Measurements from ENCODE around the gene PTPRN.
A peak's percentile ranks its signal among the peaks of the same experiment; 100 is the strongest.
"Not testable (repeated sequence)": the region's sequence is repeated elsewhere in the genome, so short reads cannot be mapped to it uniquely, and the experiment has no call there.

Gene PTPRN

GRCh38 chr2:219266886-219267285 is 42.3 kb downstream of the PTPRN start:
- DNase-seq = no peak

DNA sequence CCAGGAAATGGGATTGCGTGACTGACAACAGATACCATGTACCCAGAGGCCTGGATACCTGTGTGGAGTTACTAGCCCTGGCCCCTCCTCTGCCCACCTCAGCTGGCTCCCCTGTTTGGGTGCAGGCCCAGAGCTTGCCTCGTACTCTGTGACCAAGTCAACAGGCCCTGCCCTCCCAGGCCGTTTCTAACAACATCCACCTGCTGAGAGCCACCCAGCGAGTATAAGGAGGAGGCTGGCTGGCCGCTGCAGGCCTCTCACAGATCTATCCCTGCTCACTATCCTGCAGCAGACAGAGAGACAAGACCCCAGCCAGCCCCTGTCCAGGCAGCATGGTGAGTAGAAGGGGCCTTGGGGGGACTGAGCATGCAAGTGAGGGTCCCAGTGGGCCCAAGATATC is 43.0 kb downstream of the PTPRN start:
- DNase-seq = no peak

DNA sequence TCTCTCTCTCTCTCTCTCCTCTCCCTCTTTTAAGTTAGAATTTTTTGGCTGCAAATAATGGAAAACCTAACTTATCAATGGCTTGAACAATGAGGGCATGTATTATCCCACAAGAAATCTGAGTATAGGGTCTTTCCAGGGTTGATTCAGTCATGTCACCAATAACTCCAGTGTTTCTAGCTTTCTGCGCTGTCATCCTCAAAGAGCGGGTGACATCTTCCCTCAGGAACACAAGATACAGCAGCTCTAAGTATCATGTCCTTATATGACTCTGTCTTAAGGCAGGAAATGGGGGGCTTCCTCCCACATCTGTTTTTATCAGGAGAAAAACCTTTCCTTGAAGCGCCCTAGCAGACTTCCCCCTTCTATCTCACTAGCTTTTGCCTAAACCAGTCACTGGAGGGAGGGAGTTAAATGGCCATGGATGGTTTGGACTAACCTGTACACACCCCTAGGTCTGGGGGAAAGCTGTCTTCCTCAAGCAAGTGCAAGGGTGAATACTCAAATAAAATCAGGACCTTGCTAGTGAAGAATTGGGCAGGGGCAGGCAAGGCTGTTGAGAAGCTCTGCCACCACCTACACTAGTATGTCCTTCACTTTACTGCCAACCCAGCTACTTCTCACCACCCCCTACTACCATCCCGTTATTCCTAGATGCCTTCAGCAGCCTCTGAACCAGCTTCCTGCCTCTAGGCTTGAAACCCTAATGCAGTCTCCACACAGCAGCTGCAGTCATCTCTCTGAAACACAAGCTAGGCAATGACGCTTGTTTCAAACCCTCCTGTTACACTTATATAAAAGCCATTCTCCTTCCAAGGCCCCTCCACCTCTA is 48.0 kb downstream of the PTPRN start:
- DNase-seq = no peak

- not testable (repeated sequence) for DNase-seq
Measured at GRCh38 chr2:219258942-219259341, 50.3 kb downstream of the PTPRN start.

DNA sequence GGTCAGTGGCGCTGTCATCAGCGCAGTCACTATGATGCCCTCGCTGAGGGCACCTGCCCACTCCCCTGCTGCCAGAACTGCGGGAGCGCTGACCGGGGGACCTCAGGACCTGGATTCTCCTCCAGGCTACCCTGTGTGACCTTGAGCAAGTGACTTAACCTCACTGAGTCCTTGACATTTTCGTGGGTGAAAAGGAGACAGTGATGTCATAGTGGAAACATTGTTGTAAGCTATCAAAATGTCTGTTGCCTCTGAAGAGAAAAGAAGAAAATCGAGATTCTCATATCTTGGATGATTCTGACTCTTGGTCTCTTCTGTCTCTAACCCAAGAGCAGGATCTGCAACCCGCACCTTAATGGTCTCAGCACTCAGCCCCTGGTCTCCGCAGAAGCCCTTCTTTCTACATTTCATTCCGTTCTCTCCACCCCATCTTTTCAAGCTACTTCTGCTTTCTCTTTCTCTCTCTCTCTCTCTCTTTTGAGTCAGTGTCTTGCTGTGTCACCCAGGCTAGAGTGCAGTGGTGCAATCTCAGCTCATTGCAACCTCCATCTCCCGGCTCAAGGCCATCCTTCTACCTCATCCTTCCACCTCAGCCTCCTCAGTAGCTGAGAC is 54.5 kb downstream of the PTPRN start:
- peak; percentile 44 for DNase-seq

DNA sequence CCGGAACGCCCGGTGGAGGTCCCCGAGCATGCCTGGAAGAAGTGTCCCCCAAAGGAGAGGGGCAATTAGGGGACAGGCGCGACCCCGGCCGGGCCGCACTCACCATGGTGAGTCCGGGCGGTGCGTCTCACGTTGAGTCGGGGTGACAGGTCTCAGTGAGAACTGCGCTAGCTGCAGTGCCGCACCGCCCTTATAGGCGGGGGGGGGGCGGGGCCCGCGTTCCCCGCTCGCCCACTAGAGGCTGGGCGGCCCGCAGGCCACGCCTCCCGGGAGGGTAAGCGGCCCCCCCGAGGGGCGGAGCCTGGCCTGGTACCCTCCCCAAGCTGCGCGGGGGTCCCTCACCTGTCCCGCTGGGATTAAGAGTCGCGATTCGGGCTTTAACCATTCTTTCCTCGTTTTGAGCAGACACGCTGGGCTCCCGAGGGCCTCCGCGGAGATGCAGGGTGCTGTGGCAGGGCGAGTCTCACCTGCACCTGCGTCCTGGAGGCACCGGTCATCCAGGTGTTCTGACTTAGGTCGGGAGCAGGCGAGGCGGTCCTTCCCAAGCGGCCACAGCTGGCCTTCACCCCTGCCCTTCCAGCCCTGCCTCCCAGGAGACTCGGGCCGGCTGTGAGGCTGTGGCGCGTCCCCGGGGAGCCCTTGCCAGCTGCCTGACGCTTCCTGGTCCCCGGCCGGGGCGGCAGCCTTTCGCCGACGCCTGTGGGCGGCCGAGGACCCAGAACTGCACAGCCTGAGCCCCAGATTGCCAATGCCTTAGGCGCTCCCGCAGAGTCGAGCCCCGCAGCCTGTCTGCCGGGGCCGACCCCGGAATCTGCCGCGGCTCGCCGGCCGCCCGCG is 55.2 kb downstream of the PTPRN start, which contains the start of gene TUBA4A:
Gene TUBA4A, minus strand, starts transcription at position 166 of the 837 bp plus-strand sequence. Its CDS starts 60 bp downstream, at position 106.
- peak; percentile 89 for DNase-seq

DNA sequence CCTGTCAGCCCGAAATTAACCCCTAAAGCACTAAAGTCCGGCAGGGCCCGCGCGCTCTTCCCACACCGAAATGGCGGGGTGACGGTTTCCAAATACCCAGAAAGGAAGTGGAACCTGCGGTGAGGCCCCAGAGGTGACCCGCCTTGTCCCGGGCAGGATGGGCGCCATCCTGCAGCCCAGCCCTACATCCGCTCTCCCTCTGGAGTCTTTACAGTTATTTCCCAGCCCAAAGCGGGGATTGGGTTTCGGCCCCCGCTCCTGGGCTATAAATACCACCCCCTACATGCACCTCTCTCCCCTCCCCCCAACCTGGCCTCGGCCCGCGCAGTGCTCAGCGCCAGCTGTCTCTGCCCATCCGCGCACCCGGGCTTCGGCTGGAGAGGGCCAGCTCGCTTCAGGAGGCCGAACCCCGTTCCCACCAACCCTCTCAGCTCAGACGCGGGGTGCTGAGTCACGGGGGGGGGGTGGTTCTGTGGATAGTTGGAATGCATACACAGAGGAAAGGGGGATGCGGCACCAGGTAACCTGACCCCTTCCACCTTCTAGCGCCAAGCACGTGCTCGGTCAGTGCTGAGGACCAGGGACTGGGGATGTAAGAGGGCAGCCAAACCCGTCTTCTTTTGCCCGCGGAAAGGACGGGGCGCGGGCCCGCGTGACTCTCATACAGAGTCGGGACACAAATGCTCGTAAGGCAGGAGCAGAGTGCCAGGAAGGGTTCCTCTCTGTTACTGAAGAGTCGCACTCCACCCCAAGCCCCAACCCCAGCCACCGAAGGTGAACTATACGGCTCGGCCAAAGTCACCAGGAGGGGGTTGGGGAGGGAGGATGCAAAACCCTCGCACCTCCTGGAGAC is 56.1 kb downstream of the PTPRN start, which contains the start of gene TUBA4B:
Gene TUBA4B, plus strand, starts transcription at position 344 of the 853 bp plus-strand sequence. Its CDS starts 165 bp downstream, at position 509.
- peak; percentile 50 for DNase-seq

DNA sequence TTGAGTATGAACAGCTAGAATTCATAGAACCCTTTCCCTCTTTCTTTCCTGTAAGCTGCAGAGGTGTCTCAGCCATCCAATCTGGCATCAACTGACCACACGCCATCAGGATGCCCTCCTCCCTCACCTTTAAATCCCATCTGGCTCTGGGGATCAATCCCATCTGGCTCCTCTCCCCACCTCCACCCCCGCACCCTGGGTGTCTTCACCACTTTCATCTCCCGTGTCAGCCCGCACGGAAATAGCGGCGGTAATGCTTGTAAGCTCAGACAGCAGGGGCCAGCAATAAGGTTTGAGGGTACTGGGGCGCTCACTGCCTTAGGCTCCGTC is 56.7 kb downstream of the PTPRN start:
- peak; percentile 48 for DNase-seq

DNA sequence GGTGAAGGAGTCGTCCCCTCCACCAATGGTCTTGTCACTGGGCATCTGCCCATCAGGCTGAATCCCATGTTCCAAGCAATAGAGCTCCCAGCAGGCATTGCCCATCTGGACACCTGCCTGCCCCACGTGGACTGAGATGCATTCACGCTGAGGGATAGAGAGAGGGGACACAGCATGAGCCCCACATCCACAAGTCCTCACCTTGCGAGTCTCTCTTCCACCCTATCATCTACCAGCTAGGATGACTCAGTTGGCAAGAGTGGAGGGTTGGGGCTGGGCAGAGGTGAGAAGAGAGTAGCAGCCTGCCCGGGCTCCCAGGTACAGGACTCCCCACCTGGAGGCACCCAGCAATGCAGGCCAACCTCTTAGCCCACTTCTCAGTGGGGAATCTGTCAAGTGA is 57.1 kb downstream of the PTPRN start:
- peak; percentile 37 for DNase-seq

- DNase-seq = no peak
Measured at GRCh38 chr2:219251656-219252055, 57.5 kb downstream of the PTPRN start.

- DNase-seq = no peak
Measured at GRCh38 chr2:219250049-219250781, 59.0 kb downstream of the PTPRN start.

GRCh38 chr2:219249203-219249980 is 59.8 kb downstream of the PTPRN start:
- peak; percentile 39 for DNase-seq

- DNase-seq = no peak
Measured at GRCh38 chr2:219248845-219249202, 60.4 kb downstream of the PTPRN start.

- peak; percentile 66 for DNase-seq
Measured at GRCh38 chr2:219247678-219248642, 61.2 kb downstream of the PTPRN start.

DNA sequence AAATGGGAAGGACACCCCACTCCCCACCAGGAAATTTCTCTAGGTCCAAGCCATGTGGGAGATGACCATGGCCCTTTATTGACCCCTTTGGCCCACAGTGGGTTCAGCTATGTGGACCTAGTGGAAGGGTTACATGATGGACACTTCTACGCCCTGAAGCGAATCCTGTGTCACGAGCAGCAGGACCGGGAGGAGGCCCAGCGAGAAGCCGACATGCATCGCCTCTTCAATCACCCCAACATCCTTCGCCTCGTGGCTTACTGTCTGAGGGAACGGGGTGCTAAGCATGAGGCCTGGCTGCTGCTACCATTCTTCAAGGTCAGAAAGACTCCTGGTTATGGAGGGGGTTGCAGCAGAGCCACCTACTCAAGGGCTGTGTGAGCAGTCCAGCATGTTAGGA is 62.6 kb downstream of the PTPRN start:
- no peak for DNase-seq

- DNase-seq = no peak
Measured at GRCh38 chr2:219245899-219246230, 63.3 kb downstream of the PTPRN start.

DNA sequence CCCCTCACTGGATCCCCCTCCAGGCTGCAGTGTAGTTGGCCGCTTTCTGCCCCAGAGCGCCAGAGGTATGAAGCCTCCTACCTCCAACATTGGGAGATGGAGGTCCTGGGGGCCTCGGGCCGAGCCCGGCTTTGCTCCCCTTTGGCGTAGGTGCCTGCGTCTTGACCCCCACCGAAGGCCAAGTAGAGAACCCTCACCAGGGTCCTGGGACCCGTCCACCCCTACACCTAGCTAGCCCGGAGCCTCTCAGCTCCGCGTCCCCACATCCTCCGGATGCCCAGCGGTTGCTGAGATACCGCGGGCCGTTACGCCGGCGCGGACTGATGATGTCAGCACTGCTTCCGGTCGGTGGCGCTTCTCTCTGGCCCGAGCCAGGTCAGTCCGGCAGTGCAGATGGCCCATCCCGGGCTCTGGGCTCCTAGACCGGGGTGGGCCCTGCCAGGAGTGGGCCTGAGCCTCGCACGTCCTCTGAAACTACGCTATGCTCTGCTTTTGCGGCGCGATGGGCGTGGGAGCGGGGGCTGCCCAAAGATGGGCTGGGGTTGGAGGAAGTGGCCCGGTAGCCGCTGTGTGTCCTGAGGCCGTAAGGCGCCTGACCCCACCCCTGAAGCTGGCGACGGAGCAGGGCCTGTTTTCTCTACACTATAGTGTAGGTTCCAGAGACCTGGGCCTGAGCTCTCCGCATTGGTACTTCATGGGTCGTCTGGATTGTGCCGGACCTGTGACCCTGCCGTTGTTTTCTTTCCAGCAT is 63.9 kb downstream of the PTPRN start, which contains the start of the genes GLB1L and STK16:
Gene GLB1L, minus strand, starts transcription at position 297 of the 751 bp plus-strand sequence. CDS start 1,871 bp downstream, outside the sequence.
Gene STK16, plus strand, starts transcription at position 332 of the 751 bp plus-strand sequence. CDS start 521 bp downstream, outside the sequence.
- peak; percentile 89 for DNase-seq

GRCh38 chr2:219244789-219245147 is 64.4 kb downstream of the PTPRN start:
- no peak for DNase-seq

DNA sequence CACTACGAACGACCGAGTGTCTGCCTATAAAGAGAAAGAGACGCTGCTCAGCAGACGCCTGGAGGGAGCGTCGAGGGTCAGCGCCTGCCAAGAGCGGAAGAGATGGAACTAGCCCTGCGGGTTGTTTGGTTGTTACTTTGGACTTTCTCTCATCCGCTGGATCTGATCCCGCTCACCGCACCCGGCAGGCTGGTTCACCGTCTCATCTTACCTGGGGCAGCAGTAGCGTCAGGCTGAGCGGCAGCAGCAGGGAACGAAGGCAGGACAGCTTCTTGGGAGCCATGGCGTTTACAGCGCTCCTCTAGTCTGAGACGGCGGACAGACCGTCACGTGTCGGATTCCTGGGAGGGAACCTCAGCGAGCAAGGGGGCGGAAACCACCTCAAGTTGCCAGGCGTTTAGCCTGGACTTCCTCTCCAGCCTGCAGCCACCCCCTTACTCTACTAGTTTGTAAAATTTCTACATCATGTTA is 65.9 kb downstream of the PTPRN start:
- no peak for DNase-seq
